HFF-Myc (cell line): ENCODE results near the gene COX7A1.

Experiments used
- DNase-seq: peaks from one replicate; pipeline ENCODE4 v3.0.0-alpha.2; 2011; ENCODE audit warnings: low read depth; ENCODE audit errors: extremely low read depth
- H3K4me3 ChIP-seq: replicated peaks from 2 replicates; pipeline ENCODE4 v1.5.1; 2011; ENCODE audit warnings: low read depth, mild to moderate bottlenecking, control low read depth, low read length
- CTCF ChIP-seq: IDR thresholded peaks from 2 replicates; pipeline ENCODE4 v1.5.1; 2012; ENCODE audit warnings: mild to moderate bottlenecking, low read depth, low read length, control low read depth; ENCODE audit errors: missing control alignments

COX7A1 gene

GRCh38 chr19:36172852-36173251 is 20.6 kb upstream of the COX7A1 start:
- H3K4me3 ChIP-seq: no peak overlapping the region
- TF ChIP-seq CTCF: no peak
- DNase-seq: no peak

GRCh38 chr19:36169084-36169760 is 17.0 kb upstream of the COX7A1 start:
- no peak for DNase-seq
- H3K4me3 ChIP-seq: no peak overlapping the region

GRCh38 chr19:36163813-36164212 is 11.6 kb upstream of the COX7A1 start:
- no peak for DNase-seq
- TF ChIP-seq CTCF: no peak
- H3K4me3 ChIP-seq: no peak overlapping the region

More at GRCh38 chr19:36169084-36169760, 17.0 kb upstream of the COX7A1 start:
- no peak for TF ChIP-seq CTCF

- TF ChIP-seq CTCF: no peak
- DNase-seq: no peak
- H3K4me3 ChIP-seq: no peak overlapping the region
Measured at GRCh38 chr19:36160821-36161596, 8.8 kb upstream of the COX7A1 start.

- H3K4me3 ChIP-seq: no peak overlapping the region
- no peak for TF ChIP-seq CTCF
Measured at GRCh38 chr19:36153126-36153525, 879 bp upstream of the COX7A1 start.

GRCh38 chr19:36152019-36152351 is 262 bp downstream of the COX7A1 start:
- H3K4me3 ChIP-seq: peak overlapping the region; percentile 23
- DNase-seq: no peak
- TF ChIP-seq CTCF: no peak

More at GRCh38 chr19:36153126-36153525, 879 bp upstream of the COX7A1 start:
- DNase-seq: no peak
